HG03342 (cell line): ENCODE measurements around the gene PLA2G4B.

Experiments used
- ATAC-seq: cut with Tn5 transposase; IDR thresholded peaks from one replicate; pipeline ENCODE4 v1.9.1; 2021; ENCODE audit warnings: mild to moderate bottlenecking, moderate library complexity; ENCODE audit not compliant: unreplicated experiment

Gene PLA2G4B

GRCh38 chr15:41806291-41807181 lies 32.1 kb upstream of the PLA2G4B start:
- ATAC-seq, result no peak

GRCh38 chr15:41809121-41809520 lies 29.5 kb upstream of the PLA2G4B start:
- no peak for ATAC-seq

GRCh38 chr15:41809526-41810220 lies 29.0 kb upstream of the PLA2G4B start:
- no peak for ATAC-seq

GRCh38 chr15:41810651-41811431 lies 27.8 kb upstream of the PLA2G4B start:
- ATAC-seq, result no peak

GRCh38 chr15:41811432-41812195 lies 27.0 kb upstream of the PLA2G4B start:
- no peak for ATAC-seq

GRCh38 chr15:41812820-41813375 lies 25.7 kb upstream of the PLA2G4B start:
- no peak for ATAC-seq

GRCh38 chr15:41813426-41813825 lies 25.2 kb upstream of the PLA2G4B start:
- ATAC-seq, result no peak

- no peak for ATAC-seq
Measured at GRCh38 chr15:41814534-41814933, 24.1 kb upstream of the PLA2G4B start.

GRCh38 chr15:41816788-41817187 lies 21.9 kb upstream of the PLA2G4B start:
- ATAC-seq, result no peak

GRCh38 chr15:41817327-41817726 lies 21.3 kb upstream of the PLA2G4B start:
- no peak for ATAC-seq

- ATAC-seq, result no peak
Measured at GRCh38 chr15:41817781-41818180, 20.9 kb upstream of the PLA2G4B start.

- ATAC-seq, result no peak
Measured at GRCh38 chr15:41819455-41820050, 19.1 kb upstream of the PLA2G4B start.

GRCh38 chr15:41820791-41821423 lies 17.7 kb upstream of the PLA2G4B start:
- ATAC-seq, result no peak

GRCh38 chr15:41821831-41822230 lies 16.8 kb upstream of the PLA2G4B start:
- no peak for ATAC-seq

- no peak for ATAC-seq
Measured at GRCh38 chr15:41822471-41822870, 16.2 kb upstream of the PLA2G4B start.

- ATAC-seq, result no peak
Measured at GRCh38 chr15:41822957-41823356, 15.7 kb upstream of the PLA2G4B start.

- ATAC-seq, result no peak
Measured at GRCh38 chr15:41823502-41823901, 15.1 kb upstream of the PLA2G4B start.

- no peak for ATAC-seq
Measured at GRCh38 chr15:41824062-41824745, 14.4 kb upstream of the PLA2G4B start.

GRCh38 chr15:41825145-41825544 lies 13.5 kb upstream of the PLA2G4B start:
- no peak for ATAC-seq
